GM10266 (cell line): ENCODE data around the gene RABGGTA.
"Not testable (repeated sequence)": the region's sequence is repeated elsewhere in the genome, so short reads cannot be mapped to it uniquely, and the experiment has no call there.

Experiments
- DNase-seq: peaks from one replicate; pipeline ENCODE4 v3.0.0; 2012; ENCODE audit errors: extremely low spot score
- TF ChIP-seq, protein P1 (sequence below): IDR thresholded peaks from 2 replicates; pipeline ENCODE4 v1.5.1; 2012; ENCODE audit warnings: mild to moderate bottlenecking, low read depth; ENCODE audit not compliant: control insufficient read depth, insufficient read depth; ENCODE audit errors: missing control alignments

RABGGTA gene

DNA sequence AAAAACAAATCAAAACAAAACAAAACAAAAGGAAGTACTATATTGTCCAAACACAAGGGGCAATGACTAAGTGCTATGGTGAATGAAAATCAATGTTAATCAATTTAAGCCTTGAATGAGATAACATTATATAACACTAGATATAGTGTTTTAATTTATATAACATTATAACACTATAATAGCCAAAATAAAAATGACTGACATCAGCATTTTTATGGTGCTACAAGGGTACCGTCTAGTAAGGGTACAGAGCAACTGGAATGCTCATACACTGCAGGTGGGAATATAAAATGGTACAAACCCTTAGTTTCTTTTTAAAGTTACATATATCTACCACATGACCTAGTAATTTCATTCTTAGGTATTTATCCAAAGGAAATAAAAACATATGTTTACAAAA lies 44.9 kb downstream of the RABGGTA start:
- TF ChIP-seq, protein P1, sequence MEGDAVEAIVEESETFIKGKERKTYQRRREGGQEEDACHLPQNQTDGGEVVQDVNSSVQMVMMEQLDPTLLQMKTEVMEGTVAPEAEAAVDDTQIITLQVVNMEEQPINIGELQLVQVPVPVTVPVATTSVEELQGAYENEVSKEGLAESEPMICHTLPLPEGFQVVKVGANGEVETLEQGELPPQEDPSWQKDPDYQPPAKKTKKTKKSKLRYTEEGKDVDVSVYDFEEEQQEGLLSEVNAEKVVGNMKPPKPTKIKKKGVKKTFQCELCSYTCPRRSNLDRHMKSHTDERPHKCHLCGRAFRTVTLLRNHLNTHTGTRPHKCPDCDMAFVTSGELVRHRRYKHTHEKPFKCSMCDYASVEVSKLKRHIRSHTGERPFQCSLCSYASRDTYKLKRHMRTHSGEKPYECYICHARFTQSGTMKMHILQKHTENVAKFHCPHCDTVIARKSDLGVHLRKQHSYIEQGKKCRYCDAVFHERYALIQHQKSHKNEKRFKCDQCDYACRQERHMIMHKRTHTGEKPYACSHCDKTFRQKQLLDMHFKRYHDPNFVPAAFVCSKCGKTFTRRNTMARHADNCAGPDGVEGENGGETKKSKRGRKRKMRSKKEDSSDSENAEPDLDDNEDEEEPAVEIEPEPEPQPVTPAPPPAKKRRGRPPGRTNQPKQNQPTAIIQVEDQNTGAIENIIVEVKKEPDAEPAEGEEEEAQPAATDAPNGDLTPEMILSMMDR, result no peak
- no peak for DNase-seq

DNA sequence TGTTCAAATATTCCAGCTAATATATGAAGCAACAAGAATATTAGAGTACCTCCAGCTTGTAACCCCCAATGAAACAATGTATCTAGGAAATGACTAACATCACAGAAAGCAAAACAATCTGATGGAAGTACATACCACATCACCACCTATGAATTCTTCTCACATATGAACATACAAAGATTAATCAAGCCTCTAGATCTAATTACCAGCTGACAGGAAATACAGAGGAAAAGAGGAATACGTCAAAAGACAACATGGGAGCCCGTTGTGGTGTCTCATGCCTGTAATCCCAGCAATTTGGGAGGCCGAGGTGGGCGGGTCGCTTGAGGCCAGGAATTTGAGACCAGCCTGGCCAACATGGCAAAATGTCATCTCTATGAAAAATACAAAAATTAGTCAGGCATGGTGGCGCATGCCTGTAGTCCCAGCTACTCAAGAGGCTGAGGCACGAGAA lies 46.8 kb downstream of the RABGGTA start:
- TF ChIP-seq, protein P1, result no peak

DNA sequence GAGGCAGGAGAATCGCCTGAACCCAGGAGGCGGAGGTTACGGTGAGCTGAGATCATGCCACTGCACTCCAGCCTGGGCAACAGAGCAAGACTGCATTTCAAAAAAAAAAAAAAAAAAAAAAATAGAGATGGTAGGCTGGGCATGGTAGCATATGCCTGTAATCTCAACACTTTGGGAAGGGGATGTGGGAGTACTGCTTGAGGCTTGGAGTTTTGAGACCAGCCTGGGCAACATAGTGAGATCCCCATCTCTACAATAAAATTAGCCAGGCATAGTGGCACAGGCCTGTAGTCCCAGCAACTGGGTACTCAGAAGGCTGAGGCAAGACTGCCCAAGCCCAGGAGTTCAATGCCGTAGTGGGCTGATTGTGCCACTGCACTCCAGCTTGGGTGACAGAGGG lies 48.4 kb downstream of the RABGGTA start:
- DNase-seq, result not testable (repeated sequence)

More for the DNA sequence above, 46.8 kb downstream of the RABGGTA start:
- no peak for DNase-seq

DNA sequence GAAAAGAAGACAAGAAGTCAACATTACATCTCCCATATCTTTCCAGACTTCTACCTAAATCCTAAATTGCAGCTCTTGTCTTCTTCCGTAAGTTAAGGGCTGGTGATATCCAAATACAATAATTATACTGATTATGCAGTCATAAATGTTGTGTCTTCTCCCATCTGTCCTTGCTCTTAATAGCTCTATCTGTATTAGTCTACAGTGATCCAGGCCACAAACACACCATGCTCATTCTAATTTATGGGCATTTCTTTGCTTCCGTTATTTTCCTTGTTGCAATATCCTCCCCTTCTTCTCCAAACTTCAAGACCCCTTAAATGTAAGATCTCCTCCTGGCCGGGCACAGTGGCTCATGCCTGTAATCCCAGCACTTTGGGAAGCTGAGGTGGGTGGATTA lies 51.9 kb downstream of the RABGGTA start:
- TF ChIP-seq, protein P1, result no peak
- DNase-seq, result no peak

DNA sequence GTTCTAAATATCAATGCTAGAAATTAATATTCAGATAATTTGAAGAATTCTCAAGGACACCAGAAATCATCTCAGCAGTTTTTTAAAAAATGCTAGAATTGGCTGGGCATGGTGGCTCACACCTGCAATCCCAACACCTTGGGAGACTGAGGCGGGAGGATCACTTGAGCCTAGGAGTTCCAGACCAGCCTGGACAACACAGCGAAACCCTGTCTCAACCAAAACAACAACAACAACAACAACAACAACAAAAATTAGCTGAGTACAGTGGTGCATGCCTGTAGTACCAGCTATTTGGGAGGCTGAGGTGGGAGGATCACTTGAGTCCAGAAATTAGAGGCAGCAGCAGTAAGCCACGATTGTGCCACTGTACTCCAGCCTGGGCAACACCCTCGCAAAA lies 52.3 kb downstream of the RABGGTA start:
- TF ChIP-seq, protein P1, result no peak
- no peak for DNase-seq

DNA sequence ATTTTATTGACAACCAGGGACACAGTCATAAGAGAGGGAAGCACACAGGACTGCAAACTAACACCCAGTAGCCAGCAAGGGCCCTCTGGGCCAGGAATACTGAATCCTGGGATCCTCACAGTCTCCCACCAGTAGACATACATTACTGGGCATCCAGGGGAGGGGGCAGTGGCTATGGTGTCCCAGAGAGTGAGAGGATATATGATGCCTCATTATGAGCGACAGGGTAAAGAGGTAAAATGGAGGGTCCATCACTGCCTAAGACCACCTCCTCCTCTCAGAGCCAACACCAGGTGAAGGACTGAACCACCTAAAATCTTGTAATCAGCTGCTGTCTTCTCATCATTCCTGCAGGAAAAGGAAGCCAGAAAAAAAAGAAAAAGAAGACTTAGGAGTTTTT lies 54.5 kb downstream of the RABGGTA start:
- DNase-seq, result not testable (repeated sequence)

DNA sequence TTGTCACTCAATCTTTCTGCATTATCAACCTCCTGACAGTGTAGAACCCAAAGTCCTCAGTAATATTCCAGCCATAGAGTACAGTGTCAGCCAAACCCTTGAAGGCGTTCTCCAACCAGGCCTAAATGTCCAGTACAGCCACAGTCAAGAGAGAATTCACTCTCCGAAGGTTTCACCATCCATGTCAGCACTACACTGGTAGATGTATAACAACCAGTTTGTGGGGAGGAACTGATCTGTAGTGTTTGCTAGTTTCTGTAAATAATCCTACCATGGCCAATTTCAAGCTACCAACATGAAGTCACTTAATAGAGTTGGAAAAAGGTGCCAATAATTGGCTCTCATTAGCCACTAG lies 55.1 kb downstream of the RABGGTA start:
- TF ChIP-seq, protein P1, result no peak

More for the DNA sequence above, 55.1 kb downstream of the RABGGTA start:
- no peak for DNase-seq
